Fibroblast of lung (primary cell): ENCODE data around the gene APOA4.

ENCODE experiments used
- CTCF ChIP-seq, 2 donors: IDR thresholded peaks in 1 of 2; conservative IDR thresholded peaks in 1 of 2; 1 replicate in 1 of 2; 2 replicates in 1 of 2; pipeline ENCODE4 v1.5.1; 2011 to 2012; ENCODE audit warnings: low read length in 2 of 2, control low read depth in 1 of 2, inconsistent platforms in 1 of 2, low read depth in 1 of 2, mild to moderate bottlenecking in 1 of 2
- EZH2 ChIP-seq: IDR thresholded peaks from 2 replicates; pipeline ENCODE4 v1.5.1; 2012; ENCODE audit warnings: low read length, control low read depth, mild to moderate bottlenecking; ENCODE audit errors: missing control alignments

- no peak for TF ChIP-seq CTCF (conservative IDR thresholded peaks at IDR 0.05 in 1 of 2, IDR thresholded peaks at IDR 0.05 in 1 of 2; ENCODE audit: low read depth in 1 of 2, low read length in 2 of 2)
- no peak for TF ChIP-seq EZH2
Measured at GRCh38 chr11:116869610-116870009, 46.5 kb upstream of the APOA4 start.
